Measurements from ENCODE around the gene PLPPR1. TPM values are rescaled to one million over a fixed set of nuclear protein-coding genes. Genes with fewer than 3 reads are reported as not detected.

The PLPPR1 gene
- total RNA-seq, 1 experiment from 2014 or later, result not detected

DNA sequence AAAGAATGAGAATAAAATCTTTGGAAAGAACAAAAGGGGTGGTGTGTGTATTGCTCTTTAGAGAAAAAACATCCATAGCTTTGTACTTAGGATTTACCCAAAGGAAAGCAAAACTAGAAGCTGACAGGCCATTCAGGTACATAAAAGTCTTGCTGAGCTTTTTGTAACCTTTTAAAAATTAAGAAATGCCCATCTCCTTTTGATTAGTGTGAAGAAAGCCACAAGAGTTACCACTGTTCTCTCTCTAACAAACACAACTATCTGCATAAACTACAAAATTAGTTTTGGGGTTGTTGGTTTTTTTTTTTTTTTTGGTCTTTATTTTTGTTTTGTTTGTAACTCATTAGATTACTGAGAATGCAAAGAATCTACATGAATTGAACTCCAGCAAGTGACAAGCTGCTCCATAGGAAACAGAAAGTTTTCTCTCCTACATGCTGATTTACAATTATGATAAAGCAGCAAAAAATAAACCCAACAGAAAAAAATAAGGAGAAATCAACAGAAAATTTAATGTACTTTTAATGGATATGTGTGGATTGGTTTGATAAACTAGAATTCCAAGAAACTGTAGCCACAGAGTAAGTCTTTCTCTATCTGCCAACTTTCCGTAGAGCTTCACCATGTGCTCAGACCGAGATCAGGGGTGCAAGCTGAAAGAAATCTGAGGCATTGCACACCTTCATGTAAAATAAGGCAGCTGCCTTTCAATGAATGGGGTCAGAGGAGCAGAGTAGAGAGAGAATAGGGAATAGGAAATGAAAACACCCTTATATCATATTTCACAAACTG, 344.0 kb downstream of the PLPPR1 start:
- no peak for DNase-seq (ENCODE audit: low read depth, low spot score)
- in situ Hi-C loops (cut with HindIII; ENCODE audit: low pct_unique_long_range_greater_than_20kb, low sequenced_read_pairs), result no loop called here

Small RNA genes lying within 50 kb of the gene (small RNA-seq; reads per million reads assigned to genes)
- gene RF00322, result 0 reads per million in 2 experiments

Measured in SK-MEL-5 (cell line).